ENCODE measurements around the gene FAM174C. TPM values are rescaled to one million over a fixed set of nuclear protein-coding genes. Genes with fewer than 3 reads are reported as not detected.

FAM174C gene
- total RNA-seq, 1 donor from 2014 or later, result 115 TPM

DNA sequence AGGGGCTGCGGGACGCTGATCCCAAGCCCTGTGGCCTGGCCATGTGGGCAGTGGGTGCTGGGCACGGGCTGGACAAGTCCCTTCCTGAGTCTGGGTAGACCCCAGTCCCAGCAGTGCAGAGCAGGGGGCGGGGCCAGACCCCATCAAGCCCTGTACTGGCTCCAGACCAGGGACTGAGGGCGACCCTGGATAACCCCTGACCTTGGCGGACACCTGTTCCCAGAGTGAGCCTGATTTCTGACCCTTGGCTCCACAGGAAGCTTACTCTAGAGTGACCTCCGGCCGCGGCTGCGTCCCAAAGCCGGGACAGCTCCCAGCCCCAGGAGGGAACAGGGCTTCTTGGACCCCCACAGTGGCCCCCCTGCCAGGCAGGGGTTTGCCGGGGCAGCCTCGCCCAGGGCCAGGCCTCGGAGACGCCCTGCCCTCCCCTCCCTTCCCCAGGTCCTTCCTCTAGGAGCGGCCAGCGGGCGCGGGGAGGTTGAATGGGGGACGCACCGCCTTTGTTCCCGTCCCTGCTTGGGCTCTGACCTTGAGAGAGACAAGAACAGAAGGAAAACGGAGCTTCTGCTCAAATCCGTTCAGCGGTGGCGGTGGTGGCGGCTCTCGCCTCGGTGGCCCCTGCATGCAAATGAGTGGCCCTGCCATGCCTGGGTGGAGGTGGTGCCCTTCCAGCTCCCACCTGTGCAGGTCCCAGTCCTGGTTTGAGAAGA is 8.0 kb downstream of the FAM174C start:
- Mint-ChIP-seq H3K27ac (no peak overlapping the region), H3K4me3 (no peak overlapping the region), H3K27me3 (peaks cover 24% of the 10 kb centered on the region), H3K9me3 (no peaks in the 10 kb centered on the region), H3K36me3 (ENCODE audit: low read depth) (peaks cover 19% of the 10 kb centered on the region), H3K4me1 (peaks cover 9% of the 10 kb centered on the region)
- intact Hi-C loops (cut with micrococcal nuclease), result no loop called here
- DNase-seq, result no peak

GRCh38 chr19:1283917-1284292 is 8.6 kb downstream of the FAM174C start:
- peaks cover 15% of the 10 kb centered on the region for H3K36me3 Mint-ChIP-seq (ENCODE audit: low read depth)
- H3K27me3 Mint-ChIP-seq, result peaks cover 24% of the 10 kb centered on the region
- no peak overlapping the region for H3K27ac Mint-ChIP-seq
- peaks cover 9% of the 10 kb centered on the region for H3K4me1 Mint-ChIP-seq
- no peak overlapping the region for H3K4me3 Mint-ChIP-seq
- no peak for DNase-seq
- no peaks in the 10 kb centered on the region for H3K9me3 Mint-ChIP-seq
- intact Hi-C loops (cut with micrococcal nuclease), result no loop called here

DNA sequence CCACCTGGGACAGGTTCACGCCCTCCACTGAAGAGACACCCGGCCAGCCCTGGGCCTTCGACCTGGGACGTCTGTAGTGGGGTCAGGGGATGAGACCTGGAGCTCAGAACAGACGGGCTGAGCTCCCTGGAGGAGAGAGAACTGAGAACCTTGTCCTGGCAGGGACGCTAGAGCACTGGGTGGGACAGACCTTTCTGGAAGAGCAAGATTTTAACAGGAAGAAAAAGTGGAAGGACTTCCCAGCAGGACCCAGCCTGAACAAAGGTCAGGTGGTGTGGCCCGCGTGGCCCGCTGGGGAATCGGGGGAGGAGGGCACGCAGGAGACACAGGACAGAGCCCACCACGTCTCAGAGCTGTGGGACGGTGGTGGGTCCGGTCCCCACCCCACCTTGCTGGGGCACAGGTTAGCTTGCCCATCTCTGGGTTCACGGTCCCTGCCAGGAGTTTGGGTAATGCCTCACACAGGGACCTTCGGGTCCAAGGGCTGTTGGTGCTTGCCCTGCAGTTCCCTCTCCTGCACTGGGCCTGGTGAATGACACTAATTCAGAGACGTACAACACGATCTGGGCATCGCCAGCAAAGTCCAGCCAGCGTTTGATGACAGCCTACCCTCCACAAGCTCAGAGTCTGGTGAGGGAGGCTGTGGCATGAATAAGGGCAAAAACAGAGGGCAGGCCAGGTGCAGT is 9.1 kb downstream of the FAM174C start:
- DNase-seq, result no peak
- Mint-ChIP-seq H3K9me3 (no peaks in the 10 kb centered on the region), H3K4me3 (peak overlapping the region; percentile 4), H3K27me3 (peaks cover 24% of the 10 kb centered on the region), H3K4me1 (peaks cover 9% of the 10 kb centered on the region), H3K36me3 (ENCODE audit: low read depth) (peaks cover 12% of the 10 kb centered on the region), H3K27ac (no peak overlapping the region)
- intact Hi-C loops (cut with micrococcal nuclease), result no loop called here

GRCh38 chr19:1284979-1285736 is 9.8 kb downstream of the FAM174C start:
- H3K27ac Mint-ChIP-seq, result no peak overlapping the region

DNA sequence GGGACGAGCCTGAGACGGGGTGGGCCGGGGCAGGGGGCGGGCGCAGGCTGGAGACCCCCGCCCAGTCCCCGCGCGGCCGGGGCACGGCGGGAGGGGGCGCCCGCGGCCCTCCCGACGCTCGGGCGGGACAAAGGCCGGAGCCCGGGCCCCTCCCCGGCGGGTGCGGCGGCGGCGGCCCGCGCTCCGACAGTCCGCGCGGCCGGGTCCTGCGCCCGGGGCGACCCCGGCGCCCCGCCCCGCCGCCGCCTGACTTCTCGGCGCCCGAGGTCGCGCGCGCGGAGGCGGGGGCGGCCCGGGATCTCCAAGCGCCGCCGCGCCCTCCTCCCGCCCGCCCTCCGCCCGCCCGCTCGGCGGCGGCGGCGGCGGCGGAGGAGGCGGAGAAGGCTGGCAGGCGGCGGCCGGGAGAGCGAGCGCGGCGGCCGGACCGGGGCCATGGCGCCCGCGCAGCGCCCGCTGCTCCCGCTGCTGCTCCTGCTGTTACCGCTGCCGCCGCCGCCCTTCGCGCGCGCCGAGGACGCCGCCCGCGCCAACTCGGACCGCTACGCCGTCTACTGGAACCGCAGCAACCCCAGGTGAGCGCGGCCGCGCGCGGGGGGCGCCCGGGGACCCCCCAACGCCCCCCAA is 10.5 kb downstream of the FAM174C start, which contains the start of gene EFNA2:
Gene EFNA2, plus strand, starts transcription at position 137 of the 624 bp plus-strand sequence. Its CDS starts 296 bp downstream, at position 433.
- no peak within 1 kb of the TSS for H3K27ac Mint-ChIP-seq
- H3K4me1 Mint-ChIP-seq, result peaks cover 3% of the 10 kb centered on the region
- peaks cover 1% of the 10 kb centered on the region for H3K36me3 Mint-ChIP-seq (ENCODE audit: low read depth)
- H3K9me3 Mint-ChIP-seq, result no peaks in the 10 kb centered on the region
- H3K27me3 Mint-ChIP-seq, result peaks cover 24% of the 10 kb centered on the region
- DNase-seq, result peak; percentile 56
- H3K4me3 Mint-ChIP-seq, result peak within 1 kb of the TSS; percentile 67
- intact Hi-C loops (cut with micrococcal nuclease), result no loop called here

More at GRCh38 chr19:1284979-1285736, 9.8 kb downstream of the FAM174C start:
- intact Hi-C loops (cut with micrococcal nuclease), result no loop called here
- Mint-ChIP-seq H3K4me1 (peaks cover 3% of the 10 kb centered on the region), H3K27me3 (peaks cover 24% of the 10 kb centered on the region), H3K9me3 (no peaks in the 10 kb centered on the region), H3K4me3 (peak overlapping the region; percentile 15), H3K36me3 (ENCODE audit: low read depth) (peaks cover 5% of the 10 kb centered on the region)
- DNase-seq, result no peak

GRCh38 chr19:1286487-1287353 is 11.4 kb downstream of the FAM174C start:
- H3K9me3 Mint-ChIP-seq, result no peaks in the 10 kb centered on the region
- peaks cover 23% of the 10 kb centered on the region for H3K27me3 Mint-ChIP-seq
- H3K27ac Mint-ChIP-seq, result no peak overlapping the region
- peak; percentile 58 for DNase-seq
- peaks cover 3% of the 10 kb centered on the region for H3K4me1 Mint-ChIP-seq
- H3K4me3 Mint-ChIP-seq, result peak overlapping the region; percentile 67
- intact Hi-C loops (cut with micrococcal nuclease), result no loop called here
- peaks cover 1% of the 10 kb centered on the region for H3K36me3 Mint-ChIP-seq (ENCODE audit: low read depth)

DNA sequence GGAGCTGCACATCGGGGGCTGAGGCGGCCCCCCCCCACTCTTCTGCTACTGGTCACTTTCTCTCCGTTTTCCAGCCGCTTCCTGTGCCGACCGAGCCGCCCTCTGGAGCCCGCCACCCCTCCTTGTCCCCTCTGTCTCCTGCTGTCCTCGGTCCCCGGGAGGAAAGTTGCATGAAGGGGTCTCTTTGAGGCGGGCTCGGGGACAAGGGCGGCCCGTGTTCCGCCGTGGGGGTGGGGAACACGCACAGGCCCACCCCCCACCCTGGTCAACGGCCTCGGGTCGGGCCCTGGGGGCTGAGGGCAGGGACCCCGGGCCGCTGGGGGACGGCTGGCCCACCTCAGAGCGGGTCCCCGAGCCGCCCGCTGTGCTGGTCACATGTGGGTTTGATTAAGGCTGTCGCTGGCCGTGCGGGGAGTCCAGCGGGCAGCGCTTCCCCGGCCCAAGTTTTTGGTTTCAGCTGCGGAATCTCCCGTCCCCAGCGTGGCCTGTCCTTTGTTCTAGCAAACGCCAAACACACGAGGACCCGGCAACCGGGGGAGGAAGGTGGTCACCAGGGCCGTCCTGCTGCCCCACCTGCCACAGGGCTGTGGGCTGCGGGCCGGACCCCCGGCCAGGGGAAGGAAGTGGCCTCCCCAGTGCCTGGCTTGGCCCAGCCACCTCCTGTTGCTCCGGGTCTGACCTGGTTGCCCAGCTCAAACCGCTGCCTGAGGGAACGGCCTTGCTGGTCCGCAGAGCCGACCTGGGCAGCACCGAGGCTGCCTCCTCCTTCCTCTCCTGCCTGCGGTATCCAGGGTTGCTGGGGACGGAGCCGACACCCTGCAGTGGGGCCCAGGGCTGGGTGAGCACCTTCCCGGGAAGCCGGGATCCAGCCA is 12.3 kb downstream of the FAM174C start:
- no peaks in the 10 kb centered on the region for H3K36me3 Mint-ChIP-seq (ENCODE audit: low read depth)
- H3K4me1 Mint-ChIP-seq, result peaks cover 3% of the 10 kb centered on the region
- no peak overlapping the region for H3K4me3 Mint-ChIP-seq
- no peak overlapping the region for H3K27ac Mint-ChIP-seq
- intact Hi-C loops (cut with micrococcal nuclease), result no loop called here
- H3K27me3 Mint-ChIP-seq, result peaks cover 25% of the 10 kb centered on the region
- no peaks in the 10 kb centered on the region for H3K9me3 Mint-ChIP-seq
- no peak for DNase-seq

- H3K36me3 Mint-ChIP-seq (ENCODE audit: low read depth), result no peaks in the 10 kb centered on the region
- intact Hi-C loops (cut with micrococcal nuclease), result no loop called here
These were observed 12.9 kb downstream of the FAM174C start for GRCh38 chr19:1288226-1288612.

DNA sequence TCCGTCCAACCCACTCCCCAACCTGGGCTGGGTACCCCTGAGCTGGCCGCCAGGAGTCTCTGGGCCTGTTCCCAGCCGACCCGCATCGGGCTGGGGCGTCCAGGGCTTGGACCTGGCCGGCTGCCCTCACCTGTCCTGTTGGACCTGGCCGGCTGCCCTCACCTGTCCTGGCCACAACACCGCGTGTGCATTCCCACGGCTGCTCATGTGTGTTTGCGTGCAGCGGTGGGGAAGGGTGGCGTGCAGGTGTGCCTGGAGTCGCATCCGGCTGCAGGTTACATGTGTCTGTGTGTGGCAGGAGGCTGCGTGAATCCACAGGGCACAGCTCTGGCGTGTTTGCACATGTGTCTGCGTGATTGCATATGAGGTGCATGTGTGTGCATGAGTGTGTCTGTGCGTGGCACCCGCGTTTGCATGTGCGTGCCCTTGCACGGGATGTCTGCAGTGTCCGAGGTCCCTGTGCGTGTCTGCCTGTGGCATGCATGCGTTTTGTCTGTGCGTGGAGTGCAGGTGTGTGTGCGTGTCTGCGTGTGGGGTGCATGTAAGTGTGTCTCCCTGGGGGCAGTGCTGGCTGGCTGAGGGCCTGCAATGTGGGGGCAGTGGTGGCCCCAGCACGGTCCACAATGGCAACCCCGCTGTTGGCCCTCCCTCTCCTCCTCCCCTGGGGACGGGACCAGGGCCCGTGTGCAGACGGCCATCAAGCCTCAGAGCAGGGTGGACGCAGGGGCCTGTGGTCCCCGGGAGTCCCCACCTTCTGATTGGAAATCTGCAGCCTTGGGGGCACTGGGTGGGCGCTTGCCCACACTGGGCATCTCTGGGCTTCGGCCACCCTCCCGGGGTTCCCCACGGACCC is 13.7 kb downstream of the FAM174C start:
- Mint-ChIP-seq H3K4me3 (no peak overlapping the region), H3K36me3 (ENCODE audit: low read depth) (no peaks in the 10 kb centered on the region), H3K4me1 (peaks cover 3% of the 10 kb centered on the region), H3K27me3 (peaks cover 23% of the 10 kb centered on the region), H3K9me3 (no peaks in the 10 kb centered on the region), H3K27ac (no peak overlapping the region)
- intact Hi-C loops (cut with micrococcal nuclease), result no loop called here
- DNase-seq, result no peak

More at GRCh38 chr19:1288226-1288612, 12.9 kb downstream of the FAM174C start:
- H3K4me3 Mint-ChIP-seq, result no peak overlapping the region
- H3K27me3 Mint-ChIP-seq, result peaks cover 25% of the 10 kb centered on the region
- H3K27ac Mint-ChIP-seq, result no peak overlapping the region
- DNase-seq, result no peak
- peaks cover 3% of the 10 kb centered on the region for H3K4me1 Mint-ChIP-seq
- no peaks in the 10 kb centered on the region for H3K9me3 Mint-ChIP-seq

DNA sequence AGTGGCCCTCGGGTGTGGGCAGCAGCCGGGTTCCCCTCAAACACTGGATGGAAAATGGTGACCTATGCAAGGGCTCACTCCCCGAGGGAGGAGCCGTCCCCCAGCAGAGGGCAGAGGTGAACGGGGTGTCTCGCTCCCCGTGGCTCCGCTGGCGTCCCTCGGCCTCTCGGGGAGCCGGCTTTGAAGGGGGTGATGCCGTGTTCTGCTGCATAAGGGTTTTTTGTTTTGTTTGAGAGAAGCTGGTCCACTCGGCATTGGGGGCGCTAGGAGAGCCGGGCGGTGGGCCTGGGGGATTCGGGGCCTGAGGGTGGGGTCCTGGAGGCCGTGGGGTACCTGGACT is 14.3 kb downstream of the FAM174C start:
- Mint-ChIP-seq H3K4me3 (no peak overlapping the region), H3K9me3 (no peaks in the 10 kb centered on the region), H3K36me3 (ENCODE audit: low read depth) (no peaks in the 10 kb centered on the region), H3K27me3 (peaks cover 20% of the 10 kb centered on the region), H3K27ac (no peak overlapping the region), H3K4me1 (peaks cover 3% of the 10 kb centered on the region)
- intact Hi-C loops (cut with micrococcal nuclease), result no loop called here
- DNase-seq, result no peak

DNA sequence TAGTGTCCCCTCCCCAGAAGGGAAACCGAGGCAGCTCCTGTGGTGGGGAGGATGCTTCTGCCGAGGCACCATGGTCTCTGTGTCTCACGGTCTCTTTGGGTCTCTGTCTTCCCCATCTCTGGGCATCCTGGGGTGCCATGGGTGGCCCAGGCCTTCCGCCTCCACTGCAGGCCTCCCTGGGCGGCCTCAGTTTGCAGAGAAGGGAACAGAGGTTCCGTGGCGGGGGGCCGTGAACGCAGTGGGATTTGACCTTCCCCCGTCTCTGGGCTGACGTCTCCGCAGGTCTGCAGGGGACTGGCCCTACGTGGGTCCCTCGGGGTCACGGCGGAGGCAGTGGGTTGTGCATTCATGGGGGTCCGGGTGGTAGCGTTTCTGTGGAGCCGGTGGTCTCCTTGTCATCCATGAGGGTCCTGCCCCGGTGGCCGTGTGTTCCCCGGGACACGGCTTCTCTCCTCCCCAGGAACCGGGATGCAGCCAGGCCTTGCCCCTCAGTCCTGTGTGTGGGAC is 14.9 kb downstream of the FAM174C start:
- no peaks in the 10 kb centered on the region for H3K9me3 Mint-ChIP-seq
- H3K36me3 Mint-ChIP-seq (ENCODE audit: low read depth), result no peaks in the 10 kb centered on the region
- H3K4me1 Mint-ChIP-seq, result peaks cover 2% of the 10 kb centered on the region
- intact Hi-C loops (cut with micrococcal nuclease), result no loop called here
- H3K27ac Mint-ChIP-seq, result no peak overlapping the region
- H3K4me3 Mint-ChIP-seq, result no peak overlapping the region
- no peak for DNase-seq
- H3K27me3 Mint-ChIP-seq, result peaks cover 17% of the 10 kb centered on the region
